Thyroid gland (tissue), 4 donors: ENCODE results near the gene ID3.

Source experiments
- CTCF ChIP-seq, 6 experiments: fragments of 200-600 bp in 3 of 6; fragments of 450-650 bp in 3 of 6; sonication (generic) in 3 of 6; IDR thresholded peaks; one replicate each; pipeline ENCODE4 v1.5.1; 2016 to 2019; ENCODE audit warnings: antibody characterized with exemption in 6 of 6, mild to moderate bottlenecking in 2 of 6, inconsistent platforms in 1 of 6, moderate library complexity in 1 of 6
- POLR2A ChIP-seq, 2 donors: fragments of 450-650 bp; IDR thresholded peaks; one replicate each; pipeline ENCODE4 v1.6.1; 2017; ENCODE audit warnings: antibody characterized with exemption in 2 of 2, mild to moderate bottlenecking in 2 of 2, moderate library complexity in 1 of 2

- TF ChIP-seq CTCF (IDR thresholded peaks at IDR 0.05) (no peak), POLR2A (IDR thresholded peaks at IDR 0.05) (no peak)
Observed at GRCh38 chr1:23582820-23583219, 23.5 kb upstream of the ID3 start.
